ENCODE data around the gene ZNF236. TPM values are rescaled to one million over a fixed set of nuclear protein-coding genes. Genes with fewer than 3 reads are reported as not detected.

ZNF236 gene
- total and polyA plus RNA-seq, 2 experiments from 2014 or later, result 5.8 to 13.1 TPM

GRCh38 chr18:77007251-77007650 lies 184.9 kb downstream of the ZNF236 start:
- H3K4me3 ChIP-seq, result no peak overlapping the region

GRCh38 chr18:77008006-77008405 lies 185.6 kb downstream of the ZNF236 start:
- Histone ChIP-seq H3K36me3 (no peaks in the 10 kb centered on the region), H3K4me3 (no peak overlapping the region), H3K4me1 (ENCODE audit: low read depth) (no peaks in the 10 kb centered on the region), H3K27ac (no peak overlapping the region), H3K9me3 (ENCODE audit: low read depth) (no peaks in the 10 kb centered on the region), H3K27me3 (no peaks in the 10 kb centered on the region)
- TF ChIP-seq CTCF (IDR thresholded peaks at IDR 0.05; ENCODE audit: low read depth, low read length), result no peak
- DNase-seq (ENCODE audit: low read depth in 1 of 2, low spot score in 1 of 2), result no peak

More at GRCh38 chr18:77007251-77007650, 184.9 kb downstream of the ZNF236 start:
- Histone ChIP-seq H3K27me3 (no peaks in the 10 kb centered on the region), H3K9me3 (ENCODE audit: low read depth) (no peaks in the 10 kb centered on the region), H3K4me1 (ENCODE audit: low read depth) (no peaks in the 10 kb centered on the region), H3K36me3 (no peaks in the 10 kb centered on the region), H3K27ac (no peak overlapping the region)
- no peak for DNase-seq (ENCODE audit: low read depth in 1 of 2, low spot score in 1 of 2)
- no peak for TF ChIP-seq CTCF (IDR thresholded peaks at IDR 0.05; ENCODE audit: low read depth, low read length)

GRCh38 chr18:77008576-77009315 lies 186.4 kb downstream of the ZNF236 start:
- no peak for DNase-seq (ENCODE audit: low read depth in 1 of 2, low spot score in 1 of 2)
- no peak for TF ChIP-seq CTCF (IDR thresholded peaks at IDR 0.05; ENCODE audit: low read depth, low read length)
- no peaks in the 10 kb centered on the region for H3K36me3 ChIP-seq

GRCh38 chr18:77009675-77010074 lies 187.3 kb downstream of the ZNF236 start:
- no peak for DNase-seq (ENCODE audit: low read depth in 1 of 2, low spot score in 1 of 2)
- TF ChIP-seq CTCF (IDR thresholded peaks at IDR 0.05; ENCODE audit: low read depth, low read length), result no peak

More at GRCh38 chr18:77008576-77009315, 186.4 kb downstream of the ZNF236 start:
- Histone ChIP-seq H3K4me1 (ENCODE audit: low read depth) (peaks cover 4% of the 10 kb centered on the region), H3K4me3 (no peak overlapping the region), H3K27ac (no peak overlapping the region), H3K27me3 (no peaks in the 10 kb centered on the region), H3K9me3 (ENCODE audit: low read depth) (no peaks in the 10 kb centered on the region)

GRCh38 chr18:77012120-77012519 lies 189.8 kb downstream of the ZNF236 start:
- H3K36me3 ChIP-seq, result no peaks in the 10 kb centered on the region
- no peak overlapping the region for H3K27ac ChIP-seq
- H3K4me1 ChIP-seq (ENCODE audit: low read depth), result peaks cover 4% of the 10 kb centered on the region
- no peak for TF ChIP-seq CTCF (IDR thresholded peaks at IDR 0.05; ENCODE audit: low read depth, low read length)
- DNase-seq (ENCODE audit: low read depth in 1 of 2, low spot score in 1 of 2), result no peak
- H3K9me3 ChIP-seq (ENCODE audit: low read depth), result no peaks in the 10 kb centered on the region
- H3K4me3 ChIP-seq, result no peak overlapping the region
- H3K27me3 ChIP-seq, result no peaks in the 10 kb centered on the region

More at GRCh38 chr18:77009675-77010074, 187.3 kb downstream of the ZNF236 start:
- H3K36me3 ChIP-seq, result no peaks in the 10 kb centered on the region
- H3K27ac ChIP-seq, result no peak overlapping the region
- no peak overlapping the region for H3K4me3 ChIP-seq
- H3K4me1 ChIP-seq (ENCODE audit: low read depth), result peaks cover 4% of the 10 kb centered on the region
- H3K9me3 ChIP-seq (ENCODE audit: low read depth), result no peaks in the 10 kb centered on the region
- H3K27me3 ChIP-seq, result no peaks in the 10 kb centered on the region

All from cardiac muscle cell (in vitro differentiated cells and primary cell).